ENCODE measurements around the gene GNB3.

GRCh38 chr12:6830286-6830890 is 10.3 kb upstream of the GNB3 start:
- TF ChIP-seq CTCF (IDR thresholded peaks at IDR 0.05): no peak
- TF ChIP-seq ZFX (IDR thresholded peaks at IDR 0.05; ENCODE audit: borderline replicate concordance): no peak
